Panc1 (cell line): ENCODE measurements around the gene EMX1. TPM values are rescaled to one million over a fixed set of nuclear protein-coding genes. Genes with fewer than 3 reads are reported as not detected.

Experiments
- ATAC-seq: fragments of 200-7000 bp; cut with Tn5 transposase; 2 replicates; pipeline ENCODE4 v1.9.1; 2020; ENCODE audit warnings: mild to moderate bottlenecking, moderate library complexity
- BruUV-seq: library from RNA; stranded (reverse); fragments of 400-500 nt; replicated peaks from 2 replicates; lab custom pipeline; 2021; lab: Mats Ljungman, UMichigan
- CTCF ChIA-PET: fragments of 300-600 bp; sonication (Branson Sonifier 250); formaldehyde crosslinking; loops from one replicate; lab custom pipeline; 2022; ENCODE audit warnings: antibody characterized with exemption; lab: Charles Lee
- POLR2A ChIA-PET: fragments of 300-600 bp; sonication (Branson Sonifier 250); formaldehyde crosslinking; loops from one replicate; lab custom pipeline; 2022; ENCODE audit warnings: antibody characterized with exemption; lab: Charles Lee
- DNase-seq: peaks from one replicate; pipeline ENCODE4 v3.0.0-alpha.2; 2010; ENCODE audit warnings: low read depth, low spot score
- H3K27ac ChIP-seq: 2 replicates; pipeline ENCODE4 v1.5.1; 2011; ENCODE audit warnings: mild to moderate bottlenecking, low read length, inconsistent platforms
- H3K27me3 ChIP-seq: fragments of 200-500 bp; sonication (Bioruptor generic); 2 replicates; pipeline ENCODE4 v1.6.0; 2014; ENCODE audit warnings: low read length, inconsistent platforms; ENCODE audit not compliant: control insufficient read depth, insufficient read depth
- H3K36me3 ChIP-seq: fragments of 200-500 bp; sonication (Bioruptor generic); 2 replicates; pipeline ENCODE4 v1.5.1; 2014; ENCODE audit warnings: inconsistent platforms, mild to moderate bottlenecking, low read length, moderate library complexity; ENCODE audit not compliant: control insufficient read depth, insufficient read depth
- H3K4me1 ChIP-seq: 2 replicates; pipeline ENCODE4 v1.5.1; 2011; ENCODE audit warnings: inconsistent platforms, mild to moderate bottlenecking, low read length, moderate library complexity; ENCODE audit not compliant: control insufficient read depth, insufficient read depth
- H3K4me3 ChIP-seq, 2 experiments: 2 replicates each; pipeline ENCODE4 v1.5.1; 2011 to 2012; ENCODE audit warnings: low read depth in 2 of 2, low read length in 2 of 2, mild to moderate bottlenecking in 2 of 2, inconsistent platforms in 1 of 2, moderate library complexity in 1 of 2
- H3K9me3 ChIP-seq: fragments of 200-500 bp; sonication (Bioruptor generic); 2 replicates; pipeline ENCODE4 v1.5.1; 2014; ENCODE audit warnings: low read depth, mild to moderate bottlenecking, inconsistent platforms, low read length, moderate library complexity; ENCODE audit not compliant: control insufficient read depth, insufficient read depth
- POLR2AphosphoS5 ChIP-seq: IDR thresholded peaks from 2 replicates; pipeline ENCODE4 v1.6.1; 2012; ENCODE audit warnings: mild to moderate bottlenecking, low read depth, low read length, moderate library complexity
- SIN3A ChIP-seq: IDR thresholded peaks from 2 replicates; pipeline ENCODE4 v1.6.1; 2012; ENCODE audit warnings: low read depth, mild to moderate bottlenecking, low read length, moderate library complexity, borderline replicate concordance; ENCODE audit not compliant: insufficient read depth
- TCF7L2 ChIP-seq: IDR thresholded peaks from 2 replicates; pipeline ENCODE4 v1.6.1; 2011; ENCODE audit warnings: mild to moderate bottlenecking, low read depth, low read length, inconsistent platforms
- in situ Hi-C: cut with HindIII; loops from 2 replicates; pipeline ENCODE4 v1.10.0; 2016; ENCODE audit warnings: low sequenced_read_pairs, low pct_unique_long_range_greater_than_20kb
- intact Hi-C: fragments of 100-400 bp; cut with micrococcal nuclease; formaldehyde crosslinking; loops from one replicate; pipeline ENCODE4 v1.10.0; 2022; ENCODE audit not compliant: unreplicated experiment
- total RNA-seq: library from RNA; stranded (reverse); gene quantifications from one replicate; pipeline ENCODE4 v1.2.1, GENCODE V29; 2021; ENCODE audit not compliant: unreplicated experiment
- TF ChIP-seq, protein P1 (sequence below): fragments of 450-650 bp; IDR thresholded peaks from 2 replicates; pipeline ENCODE4 v1.5.1; 2017; ENCODE audit warnings: mild to moderate bottlenecking
- TF ChIP-seq, protein P2 (sequence below), 2 experiments: IDR thresholded peaks; 2 replicates each; pipeline ENCODE4 v1.6.1; 2011 to 2012; ENCODE audit warnings: low read depth in 2 of 2, control low read depth in 1 of 2, low read length in 1 of 2, mild to moderate bottlenecking in 1 of 2, moderate library complexity in 1 of 2; ENCODE audit not compliant: insufficient read depth in 1 of 2

The EMX1 gene
- total RNA-seq, 1 experiment from 2014 or later = 0.36 TPM

DNA sequence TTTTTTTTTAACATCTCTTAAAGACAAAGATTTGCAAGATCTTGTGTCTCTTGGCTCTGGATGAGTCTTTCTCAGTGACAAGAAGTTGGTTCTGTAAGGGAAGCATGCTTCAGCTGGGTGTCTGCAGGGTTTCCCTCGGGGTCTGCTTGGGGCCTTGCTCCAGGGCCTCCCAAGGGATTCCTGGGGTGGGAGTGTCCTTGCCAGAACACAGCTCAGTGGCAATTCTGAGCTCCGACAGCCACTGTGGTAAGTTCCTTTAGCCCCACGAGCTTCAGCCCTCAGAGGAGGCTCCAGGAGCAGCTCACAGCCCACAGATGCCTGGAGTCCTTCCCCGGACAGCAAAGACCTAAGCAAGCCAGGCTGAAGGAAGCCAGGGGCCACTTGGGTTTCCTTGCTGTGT is 52.4 kb downstream of the EMX1 start:
- intact Hi-C loops = no loop called here
- Histone ChIP-seq H3K27me3 (no peaks in the 10 kb centered on the region), H3K27ac (no peak overlapping the region), H3K9me3 (no peaks in the 10 kb centered on the region), H3K4me3 (no peak overlapping the region), H3K36me3 (no peaks in the 10 kb centered on the region), H3K4me1 (no peaks in the 10 kb centered on the region)
- ChIA-PET CTCF (interaction anchor here (0.6 kb wide), 2 partner anchors 26 to 207 kb away, joined by 5 read pairs; no protein-coding TSS in a partner anchor), POLR2A (no interaction called here)
- no TSS peak for BruUV-seq
- in situ Hi-C loops = no loop called here
- DNase-seq (no peak), ATAC-seq (no peak)
- no peak for TF ChIP-seq POLR2AphosphoS5
- TF ChIP-seq, protein P1, sequence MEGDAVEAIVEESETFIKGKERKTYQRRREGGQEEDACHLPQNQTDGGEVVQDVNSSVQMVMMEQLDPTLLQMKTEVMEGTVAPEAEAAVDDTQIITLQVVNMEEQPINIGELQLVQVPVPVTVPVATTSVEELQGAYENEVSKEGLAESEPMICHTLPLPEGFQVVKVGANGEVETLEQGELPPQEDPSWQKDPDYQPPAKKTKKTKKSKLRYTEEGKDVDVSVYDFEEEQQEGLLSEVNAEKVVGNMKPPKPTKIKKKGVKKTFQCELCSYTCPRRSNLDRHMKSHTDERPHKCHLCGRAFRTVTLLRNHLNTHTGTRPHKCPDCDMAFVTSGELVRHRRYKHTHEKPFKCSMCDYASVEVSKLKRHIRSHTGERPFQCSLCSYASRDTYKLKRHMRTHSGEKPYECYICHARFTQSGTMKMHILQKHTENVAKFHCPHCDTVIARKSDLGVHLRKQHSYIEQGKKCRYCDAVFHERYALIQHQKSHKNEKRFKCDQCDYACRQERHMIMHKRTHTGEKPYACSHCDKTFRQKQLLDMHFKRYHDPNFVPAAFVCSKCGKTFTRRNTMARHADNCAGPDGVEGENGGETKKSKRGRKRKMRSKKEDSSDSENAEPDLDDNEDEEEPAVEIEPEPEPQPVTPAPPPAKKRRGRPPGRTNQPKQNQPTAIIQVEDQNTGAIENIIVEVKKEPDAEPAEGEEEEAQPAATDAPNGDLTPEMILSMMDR = no peak
- no peak for TF ChIP-seq SIN3A
- TF ChIP-seq TCF7L2 = no peak
- TF ChIP-seq, protein P2, sequence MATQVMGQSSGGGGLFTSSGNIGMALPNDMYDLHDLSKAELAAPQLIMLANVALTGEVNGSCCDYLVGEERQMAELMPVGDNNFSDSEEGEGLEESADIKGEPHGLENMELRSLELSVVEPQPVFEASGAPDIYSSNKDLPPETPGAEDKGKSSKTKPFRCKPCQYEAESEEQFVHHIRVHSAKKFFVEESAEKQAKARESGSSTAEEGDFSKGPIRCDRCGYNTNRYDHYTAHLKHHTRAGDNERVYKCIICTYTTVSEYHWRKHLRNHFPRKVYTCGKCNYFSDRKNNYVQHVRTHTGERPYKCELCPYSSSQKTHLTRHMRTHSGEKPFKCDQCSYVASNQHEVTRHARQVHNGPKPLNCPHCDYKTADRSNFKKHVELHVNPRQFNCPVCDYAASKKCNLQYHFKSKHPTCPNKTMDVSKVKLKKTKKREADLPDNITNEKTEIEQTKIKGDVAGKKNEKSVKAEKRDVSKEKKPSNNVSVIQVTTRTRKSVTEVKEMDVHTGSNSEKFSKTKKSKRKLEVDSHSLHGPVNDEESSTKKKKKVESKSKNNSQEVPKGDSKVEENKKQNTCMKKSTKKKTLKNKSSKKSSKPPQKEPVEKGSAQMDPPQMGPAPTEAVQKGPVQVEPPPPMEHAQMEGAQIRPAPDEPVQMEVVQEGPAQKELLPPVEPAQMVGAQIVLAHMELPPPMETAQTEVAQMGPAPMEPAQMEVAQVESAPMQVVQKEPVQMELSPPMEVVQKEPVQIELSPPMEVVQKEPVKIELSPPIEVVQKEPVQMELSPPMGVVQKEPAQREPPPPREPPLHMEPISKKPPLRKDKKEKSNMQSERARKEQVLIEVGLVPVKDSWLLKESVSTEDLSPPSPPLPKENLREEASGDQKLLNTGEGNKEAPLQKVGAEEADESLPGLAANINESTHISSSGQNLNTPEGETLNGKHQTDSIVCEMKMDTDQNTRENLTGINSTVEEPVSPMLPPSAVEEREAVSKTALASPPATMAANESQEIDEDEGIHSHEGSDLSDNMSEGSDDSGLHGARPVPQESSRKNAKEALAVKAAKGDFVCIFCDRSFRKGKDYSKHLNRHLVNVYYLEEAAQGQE (IDR thresholded peaks at IDR 0.05; ENCODE audit: insufficient read depth in 1 of 2, low read depth in 2 of 2, low read length in 1 of 2) = no peak

DNA sequence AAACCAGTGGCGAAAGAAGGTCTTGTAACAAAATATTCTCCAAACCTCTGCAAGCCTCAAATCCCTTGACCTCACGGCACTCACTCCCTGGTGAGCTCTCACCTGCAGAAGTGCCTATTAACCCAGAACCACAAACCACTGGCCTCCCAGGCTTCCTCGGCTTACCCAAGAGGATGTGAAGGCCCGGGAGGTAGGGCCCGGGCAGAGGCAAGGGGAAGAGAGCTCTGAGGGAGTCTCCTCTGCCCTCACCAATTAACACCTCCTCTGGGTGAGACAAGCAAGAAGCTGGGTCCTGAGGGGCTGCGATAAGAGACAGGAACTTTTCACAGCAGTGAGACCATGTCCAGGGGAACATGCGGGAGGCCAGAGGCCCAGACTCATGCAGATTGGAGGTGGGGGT is 53.7 kb downstream of the EMX1 start:
- Histone ChIP-seq H3K27ac (no peak overlapping the region), H3K4me3 (no peak overlapping the region), H3K27me3 (no peaks in the 10 kb centered on the region), H3K9me3 (no peaks in the 10 kb centered on the region), H3K36me3 (no peaks in the 10 kb centered on the region), H3K4me1 (no peaks in the 10 kb centered on the region)
- ChIA-PET CTCF (interaction anchor here (0.7 kb wide), 1 partner anchor 47 kb away, joined by 3 read pairs; no protein-coding TSS in a partner anchor), POLR2A (no interaction called here)
- intact Hi-C loops (no loop called here), in situ Hi-C loops (no loop called here)
- ATAC-seq (no peak), DNase-seq (no peak)
- TF ChIP-seq, protein P1 = no peak
- TF ChIP-seq SIN3A = no peak
- no peak for TF ChIP-seq POLR2AphosphoS5
- TF ChIP-seq, protein P2 (IDR thresholded peaks at IDR 0.05; ENCODE audit: insufficient read depth in 1 of 2, low read depth in 2 of 2, low read length in 1 of 2) = no peak
- TF ChIP-seq TCF7L2 = no peak
- no TSS peak for BruUV-seq
